Measurements from ENCODE around the gene DIDO1.
A peak's percentile ranks its signal among the peaks of the same experiment; 100 is the strongest.

The DIDO1 gene

DNA sequence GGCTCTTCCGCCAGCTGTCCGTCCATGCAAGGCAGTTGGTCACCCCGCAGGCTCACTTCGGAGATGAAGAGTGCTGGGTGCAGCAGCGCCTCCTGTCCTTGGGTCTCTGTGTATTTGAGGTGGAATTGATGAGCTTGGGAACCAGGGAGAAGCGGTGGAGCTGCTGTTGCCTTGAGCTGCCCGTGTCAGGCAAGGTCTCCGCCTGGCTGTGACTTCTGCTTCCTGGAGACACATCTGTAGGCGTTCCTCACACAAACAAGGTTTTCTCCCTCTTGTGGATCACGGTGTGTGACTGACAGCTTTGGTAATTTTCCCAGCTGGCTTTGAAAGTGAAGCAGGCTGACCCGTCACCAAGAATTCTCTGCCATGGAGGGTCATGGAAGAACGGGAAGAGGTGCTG lies 23.7 kb upstream of the DIDO1 start:
- no peak for DNase-seq

DNA sequence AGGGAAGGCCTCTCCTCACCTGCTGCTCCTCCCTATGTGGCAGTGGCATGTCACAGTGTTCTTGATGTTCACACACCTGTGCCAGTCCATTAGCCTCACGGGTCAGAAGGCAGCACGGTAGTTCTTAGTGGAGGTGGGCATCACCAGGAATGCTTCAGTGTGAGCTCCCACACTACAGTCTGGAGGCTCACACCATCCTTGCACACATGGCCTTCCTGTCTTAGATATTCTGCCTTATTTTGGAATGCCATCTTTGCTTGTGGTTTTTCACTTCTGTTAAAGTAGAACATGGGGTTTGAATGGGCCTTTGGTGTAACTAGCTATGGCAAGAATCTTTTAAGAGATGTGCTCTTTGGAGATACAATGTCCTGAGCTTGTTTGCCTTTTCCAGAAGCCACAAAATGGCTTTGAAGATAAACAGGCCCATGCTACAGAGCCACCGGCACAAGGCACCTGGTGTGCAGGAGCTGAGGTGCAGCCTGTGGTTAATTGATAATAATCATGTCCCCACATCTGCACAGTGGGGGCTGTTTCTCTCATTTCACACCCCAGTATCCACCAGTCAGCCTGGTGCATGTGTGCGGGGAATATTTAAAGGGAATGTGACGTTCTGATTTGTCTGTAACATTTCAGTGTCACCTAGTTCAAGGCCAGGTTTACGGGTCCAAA lies 23.0 kb upstream of the DIDO1 start:
- no peak for DNase-seq

DNA sequence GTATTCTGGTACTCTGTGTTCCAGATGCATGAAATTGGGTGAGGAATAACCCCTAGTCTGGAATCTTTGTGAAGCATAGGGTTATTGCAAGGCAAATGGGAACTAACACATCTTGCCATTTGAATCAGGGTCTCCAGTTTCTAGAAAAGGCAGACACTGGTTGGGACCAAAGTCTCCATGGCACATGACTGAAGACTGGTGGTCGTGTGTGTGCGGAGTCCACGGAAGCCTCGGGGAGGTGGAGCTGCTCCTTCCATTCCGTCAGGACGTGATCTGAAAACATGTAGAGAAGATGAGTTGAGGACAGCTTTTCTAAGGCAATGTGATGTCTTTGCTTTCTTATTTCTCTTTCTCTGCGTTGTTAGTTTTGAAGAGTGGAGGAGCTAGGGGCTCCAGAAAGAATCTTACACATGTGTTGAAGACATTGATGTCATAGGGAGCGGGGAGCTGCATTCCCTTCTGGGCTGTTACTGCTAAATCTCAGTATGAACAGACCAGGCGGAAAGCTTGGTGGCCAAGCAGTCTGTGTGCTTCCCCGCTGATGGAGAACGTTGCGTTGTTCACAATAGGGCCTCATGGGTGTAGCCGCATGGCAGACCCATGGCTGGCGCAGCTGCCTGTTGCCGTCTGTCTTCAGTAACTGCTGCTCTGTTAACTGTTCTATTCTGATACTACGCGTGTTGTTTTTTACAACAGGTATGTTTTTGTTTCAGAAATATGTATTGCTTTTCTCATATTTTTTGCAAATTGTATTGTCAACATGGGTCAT lies 21.4 kb upstream of the DIDO1 start:
- DNase-seq = no peak

DNA sequence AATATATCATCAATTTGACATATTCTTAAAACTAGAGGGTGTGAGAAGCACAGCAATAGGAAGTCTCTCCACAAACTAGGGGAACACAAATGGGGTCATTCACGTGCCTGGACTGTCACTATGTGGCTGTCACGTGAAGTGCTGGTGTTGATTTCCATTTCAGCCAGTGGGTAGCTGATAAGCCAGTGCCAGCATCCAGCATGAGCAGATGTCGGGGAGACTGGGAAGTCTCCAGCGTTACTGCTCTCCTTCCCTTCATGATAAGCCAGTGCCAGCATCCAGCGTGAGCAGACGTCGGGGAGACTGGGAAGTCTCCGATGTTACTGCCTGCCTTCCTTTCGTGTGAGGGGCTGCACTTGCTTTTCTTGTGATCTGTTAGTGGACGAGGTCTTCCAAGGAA lies 20.6 kb upstream of the DIDO1 start:
- no peak for DNase-seq

GRCh38 chr20:62945771-62946339 lies 19.6 kb upstream of the DIDO1 start:
- DNase-seq = no peak

DNA sequence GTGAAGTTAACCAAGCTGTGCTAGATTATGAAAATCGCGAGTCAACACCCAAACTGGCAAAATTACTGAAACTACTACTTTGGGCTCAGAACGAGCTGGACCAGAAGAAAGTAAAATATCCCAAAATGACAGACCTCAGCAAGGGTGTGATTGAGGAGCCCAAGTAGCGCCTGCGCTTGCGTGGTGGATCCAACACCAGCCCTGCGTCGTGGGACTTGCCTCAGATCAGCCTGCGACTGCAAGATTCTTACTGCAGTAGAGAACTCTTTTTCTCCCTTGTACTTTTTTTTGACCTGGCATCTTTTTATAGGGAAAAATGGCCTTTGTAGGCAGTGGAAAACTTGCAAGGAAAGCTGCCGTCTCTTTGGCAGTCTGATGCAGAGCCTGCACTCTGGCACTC lies 18.4 kb upstream of the DIDO1 start:
- no peak for DNase-seq

GRCh38 chr20:62944184-62944583 lies 17.9 kb upstream of the DIDO1 start:
- DNase-seq = no peak

GRCh38 chr20:62943396-62943795 lies 17.1 kb upstream of the DIDO1 start:
- DNase-seq = no peak

DNA sequence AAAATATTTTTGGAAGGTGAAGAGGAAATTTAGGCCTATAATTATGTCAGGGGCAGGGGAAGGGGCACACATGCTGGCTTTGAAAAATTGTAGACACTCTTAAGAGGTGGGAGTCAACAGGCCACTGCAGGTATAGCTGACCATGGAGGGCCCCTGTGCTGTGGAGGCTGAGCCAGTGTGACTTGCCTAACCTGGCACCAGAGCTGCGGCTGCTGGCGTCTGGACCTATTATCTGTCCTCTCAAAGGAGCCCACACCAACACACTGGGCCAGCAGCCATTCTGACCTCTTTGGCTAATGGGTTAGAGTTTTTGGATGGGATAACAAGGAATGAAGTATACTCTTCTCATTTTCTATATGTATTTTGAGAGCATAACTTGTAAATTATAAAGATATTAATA lies 16.2 kb upstream of the DIDO1 start:
- DNase-seq = no peak

DNA sequence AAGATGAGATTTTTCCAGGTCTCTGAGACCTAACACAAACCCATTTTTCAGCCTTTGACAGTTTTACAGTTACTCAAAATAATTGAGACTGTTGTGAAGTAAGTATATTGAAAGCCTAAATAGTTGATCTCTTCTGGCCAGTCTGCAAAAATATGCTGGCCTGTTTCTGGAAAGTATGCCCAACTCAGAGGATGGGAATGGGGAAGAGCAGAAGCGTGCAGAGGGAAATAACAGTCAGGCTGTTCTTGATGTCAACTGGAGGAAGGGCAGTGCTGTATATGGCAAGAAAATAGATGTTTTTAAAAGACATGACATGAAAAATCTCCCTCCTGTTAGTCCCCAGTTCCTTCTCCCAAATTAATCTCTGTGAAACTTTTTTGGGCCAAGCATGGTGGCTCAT lies 15.5 kb upstream of the DIDO1 start:
- no peak for DNase-seq

DNA sequence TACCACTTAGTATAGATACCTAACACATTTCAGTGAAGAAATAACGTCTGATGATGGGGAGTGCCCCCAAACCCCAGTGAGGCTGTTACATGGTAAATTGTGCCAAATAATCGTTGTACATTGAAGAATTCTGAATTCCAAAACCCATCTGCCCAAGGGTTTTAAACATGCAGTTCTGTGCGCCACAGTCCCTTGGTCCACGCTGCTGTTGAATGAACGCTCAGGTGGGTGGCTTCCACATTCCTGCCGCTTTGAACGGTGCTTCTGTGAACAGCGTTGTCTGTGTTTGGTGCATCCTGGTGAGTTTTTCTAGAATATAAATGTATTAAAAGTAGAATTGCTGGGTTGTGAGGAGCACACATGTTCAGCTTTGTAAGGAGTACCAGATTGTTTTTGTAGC lies 14.6 kb upstream of the DIDO1 start:
- no peak for DNase-seq

- no peak for DNase-seq
Observed at GRCh38 chr20:62938105-62938888, 12.0 kb upstream of the DIDO1 start, which contains the start of gene GID8. TSS of gene GID8 (plus strand) at chr20:62938147. CDS start at chr20:62941503, 3,356 bp downstream.

GRCh38 chr20:62937268-62938104 lies 11.2 kb upstream of the DIDO1 start:
- peak; percentile 97 for DNase-seq

- DNase-seq = no peak
Observed at GRCh38 chr20:62935968-62936585, 9.8 kb upstream of the DIDO1 start.

- DNase-seq = no peak
Observed at GRCh38 chr20:62935204-62935967, 9.1 kb upstream of the DIDO1 start.

- no peak for DNase-seq
Observed at GRCh38 chr20:62933966-62934365, 7.7 kb upstream of the DIDO1 start.

DNA sequence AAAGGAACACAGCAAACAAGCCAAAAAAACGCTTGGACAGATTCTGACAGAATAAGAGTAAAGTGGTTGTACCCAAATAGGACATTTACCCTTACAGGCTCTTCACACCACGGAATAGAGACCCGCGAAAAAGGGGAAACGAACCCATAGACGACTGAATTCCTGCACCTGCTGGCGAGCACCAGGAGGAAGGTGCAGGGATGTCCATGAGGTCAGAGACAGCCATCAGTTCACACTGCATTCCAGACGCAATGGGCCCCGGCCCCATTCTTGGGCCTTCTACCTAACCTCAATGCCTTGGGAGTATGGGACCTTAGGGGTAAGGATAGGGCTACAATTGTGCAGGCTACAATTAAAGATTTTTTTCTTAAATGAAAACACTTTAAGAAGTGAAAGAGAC lies 5.2 kb upstream of the DIDO1 start:
- no peak for DNase-seq

- peak; percentile 42 to 61 for DNase-seq
Observed at GRCh38 chr20:62929051-62929538, 2.8 kb upstream of the DIDO1 start.

GRCh38 chr20:62928246-62928939 lies 2.1 kb upstream of the DIDO1 start:
- no peak for DNase-seq

DNA sequence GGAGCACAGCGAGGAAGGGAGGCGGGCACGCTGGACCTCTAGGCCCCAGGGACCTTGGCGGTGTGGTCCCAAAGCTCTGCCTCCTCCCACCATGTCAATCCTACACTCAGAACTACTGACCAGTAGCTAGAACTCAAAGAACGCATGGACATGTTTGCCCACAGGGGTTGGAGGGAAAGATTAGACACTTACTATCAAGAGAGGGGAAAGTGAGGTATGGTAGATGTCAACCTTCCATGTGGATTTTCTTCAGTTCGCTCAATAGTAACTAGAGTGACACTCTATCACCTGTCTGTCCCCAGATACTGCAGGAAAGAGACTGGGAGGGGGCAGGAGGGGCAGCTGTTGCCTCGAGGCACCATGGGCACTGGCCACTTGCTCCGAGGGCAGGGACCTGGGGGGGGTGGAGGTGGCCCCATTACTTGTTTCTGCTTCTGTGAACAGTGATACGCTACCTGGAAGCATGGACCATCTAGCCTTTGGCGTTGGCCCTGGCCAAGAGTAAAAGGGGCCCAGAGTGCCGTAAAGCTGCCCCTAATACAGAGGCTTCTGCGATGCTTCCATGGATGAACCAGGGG lies 912 bp upstream of the DIDO1 start:
- no peak for DNase-seq
